GM21390 (cell line): ENCODE measurements around the gene ZNF593.

Source experiments
- ATAC-seq: cut with Tn5 transposase; IDR thresholded peaks from one replicate; pipeline ENCODE4 v1.9.1; 2021; ENCODE audit not compliant: unreplicated experiment

ZNF593 gene

GRCh38 chr1:26200413-26200812, 30.7 kb downstream of the ZNF593 start:
- ATAC-seq: no peak

- ATAC-seq: no peak
Measured at GRCh38 chr1:26203642-26204318, 34.1 kb downstream of the ZNF593 start.

GRCh38 chr1:26210147-26210870, 40.6 kb downstream of the ZNF593 start:
- ATAC-seq: no peak

- no peak for ATAC-seq
Measured at GRCh38 chr1:26212726-26213125, 43.0 kb downstream of the ZNF593 start.

- ATAC-seq: no peak
Measured at GRCh38 chr1:26213335-26213905, 43.7 kb downstream of the ZNF593 start.

GRCh38 chr1:26215246-26215645, 45.5 kb downstream of the ZNF593 start:
- no peak for ATAC-seq

- ATAC-seq: no peak
Measured at GRCh38 chr1:26218906-26219494, 49.3 kb downstream of the ZNF593 start.
